Tibial artery (tissue), 4 donors: Measurements from ENCODE around the gene KCMF1.

Source experiments
- DNase-seq, 2 donors: peaks; one replicate each; pipeline ENCODE4 v3.0.0-alpha.2; 2019
- H3K27ac ChIP-seq, 2 donors: fragments of 200-600 bp; sonication (generic) in 1 of 2; 1 replicate in 1 of 2; 2 replicates in 1 of 2; pipeline ENCODE4 v1.5.1; 2018 to 2019; ENCODE audit warnings: mild to moderate bottlenecking in 1 of 2
- H3K27me3 ChIP-seq, 2 donors: fragments of 200-600 bp; sonication (generic) in 1 of 2; one replicate each; pipeline versions ENCODE4 v1.5.1 to v1.6.0; 2016 to 2019
- H3K36me3 ChIP-seq, 3 donors: fragments of 200-600 bp; sonication (generic) in 2 of 3; one replicate each; pipeline ENCODE4 v1.5.1; 2016 to 2019; ENCODE audit warnings: mild to moderate bottlenecking in 2 of 3
- H3K4me1 ChIP-seq, 4 donors: fragments of 200-600 bp; sonication (generic) in 2 of 4; 1 replicate in 3 of 4; 2 replicates in 1 of 4; pipeline ENCODE4 v1.5.1; 2016 to 2019
- H3K4me3 ChIP-seq, 2 donors: fragments of 200-600 bp; sonication (generic) in 1 of 2; 1 replicate in 1 of 2; 2 replicates in 1 of 2; pipeline ENCODE4 v1.5.1; 2018 to 2019; ENCODE audit warnings: mild to moderate bottlenecking in 2 of 2
- H3K9me3 ChIP-seq, 3 donors: fragments of 200-600 bp; sonication (generic) in 1 of 3; one replicate each; pipeline ENCODE4 v1.5.1; 2016 to 2019
- intact Hi-C: fragments of 100-400 bp; cut with DNase I; formaldehyde crosslinking; loops from one replicate; pipeline ENCODE4 v1.15.0; 2023; ENCODE audit warnings: low total_unique reads
- TF ChIP-seq, protein P1 (sequence below), 2 experiments: fragments of 200-600 bp in 1 of 2; fragments of 450-650 bp in 1 of 2; IDR thresholded peaks; one replicate each; pipeline ENCODE4 v1.5.1; 2017 to 2019; ENCODE audit warnings: antibody characterized with exemption in 2 of 2, mild to moderate bottlenecking in 1 of 2, moderate library complexity in 1 of 2

KCMF1 gene

DNA sequence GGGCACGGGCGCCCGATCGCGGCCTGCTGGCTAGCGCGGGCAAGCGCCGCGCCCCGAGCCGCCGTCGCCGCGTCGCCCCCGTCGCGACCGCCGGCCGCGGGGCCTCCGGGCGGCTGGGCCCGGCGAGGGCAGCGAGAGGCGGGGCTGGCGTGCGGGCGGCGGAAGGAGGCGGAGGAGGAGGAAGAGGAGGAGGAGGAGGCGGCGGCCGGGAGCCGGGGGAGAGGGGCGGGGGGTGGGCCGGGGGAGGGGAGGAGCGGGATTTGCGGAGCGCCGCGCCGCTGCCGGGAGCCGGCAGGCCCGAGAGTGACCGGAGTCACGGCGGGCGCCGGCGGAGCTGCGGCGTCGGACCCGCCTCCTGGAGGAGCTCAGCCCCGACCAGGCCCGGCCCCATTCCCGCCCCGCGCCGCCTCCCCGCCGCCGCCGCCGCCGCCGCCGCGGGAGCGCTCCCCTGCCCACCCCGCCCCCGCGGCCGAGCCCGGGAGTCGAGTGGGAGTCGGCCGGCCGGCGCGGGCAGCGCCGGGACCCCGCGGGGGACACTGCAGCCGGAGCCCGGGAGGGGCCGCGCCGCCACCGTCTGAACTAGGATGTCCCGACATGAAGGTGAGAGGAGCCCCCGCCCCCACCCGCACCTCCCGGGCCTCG is at the start of gene KCMF1:
Gene KCMF1 (plus strand): TSS at position 294 of the 642 bp plus-strand sequence. CDS start 291 bp downstream, at position 585.
- peak within 1 kb of the TSS; percentile 95 to 96 for H3K27ac ChIP-seq
- peaks cover 0 to 52% (median 32%) of the 10 kb centered on the region in 4 donors for H3K4me1 ChIP-seq
- DNase-seq: peak; percentile 74 to 86
- H3K36me3 ChIP-seq: peaks cover 0 to 4% (median 3%) of the 10 kb centered on the region in 3 donors
- TF ChIP-seq, protein P1, sequence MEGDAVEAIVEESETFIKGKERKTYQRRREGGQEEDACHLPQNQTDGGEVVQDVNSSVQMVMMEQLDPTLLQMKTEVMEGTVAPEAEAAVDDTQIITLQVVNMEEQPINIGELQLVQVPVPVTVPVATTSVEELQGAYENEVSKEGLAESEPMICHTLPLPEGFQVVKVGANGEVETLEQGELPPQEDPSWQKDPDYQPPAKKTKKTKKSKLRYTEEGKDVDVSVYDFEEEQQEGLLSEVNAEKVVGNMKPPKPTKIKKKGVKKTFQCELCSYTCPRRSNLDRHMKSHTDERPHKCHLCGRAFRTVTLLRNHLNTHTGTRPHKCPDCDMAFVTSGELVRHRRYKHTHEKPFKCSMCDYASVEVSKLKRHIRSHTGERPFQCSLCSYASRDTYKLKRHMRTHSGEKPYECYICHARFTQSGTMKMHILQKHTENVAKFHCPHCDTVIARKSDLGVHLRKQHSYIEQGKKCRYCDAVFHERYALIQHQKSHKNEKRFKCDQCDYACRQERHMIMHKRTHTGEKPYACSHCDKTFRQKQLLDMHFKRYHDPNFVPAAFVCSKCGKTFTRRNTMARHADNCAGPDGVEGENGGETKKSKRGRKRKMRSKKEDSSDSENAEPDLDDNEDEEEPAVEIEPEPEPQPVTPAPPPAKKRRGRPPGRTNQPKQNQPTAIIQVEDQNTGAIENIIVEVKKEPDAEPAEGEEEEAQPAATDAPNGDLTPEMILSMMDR (IDR thresholded peaks at IDR 0.05): no peak
- H3K9me3 ChIP-seq: no peaks in the 10 kb centered on the region
- intact Hi-C loops: loop anchor here (10.0 kb wide), 1 partner anchor 164 kb away; the partner anchor contains the start of gene TCF7L1
- H3K4me3 ChIP-seq: peak within 1 kb of the TSS; percentile 75 to 85
- no peaks in the 10 kb centered on the region for H3K27me3 ChIP-seq

DNA sequence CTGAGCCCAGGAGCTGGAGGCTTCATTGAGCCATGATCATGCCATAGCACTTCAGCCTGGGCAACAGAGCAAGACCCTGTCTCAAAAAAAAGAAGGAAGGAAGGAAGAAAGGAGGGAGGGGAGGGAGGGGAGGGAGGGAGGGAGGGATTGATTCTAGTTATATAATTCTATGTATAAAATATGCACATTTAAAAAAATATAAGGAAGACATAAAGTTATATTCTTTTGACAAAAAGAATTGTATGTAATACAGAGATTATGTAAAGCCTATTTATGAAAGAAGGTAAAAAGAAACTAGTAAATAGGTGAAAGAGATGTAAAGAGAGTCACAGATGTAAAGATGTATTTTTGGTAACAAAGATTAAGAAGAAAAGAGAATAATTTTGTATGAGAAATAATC is 48.0 kb upstream of the KCMF1 start:
- H3K9me3 ChIP-seq: no peaks in the 10 kb centered on the region
- H3K4me3 ChIP-seq: no peak overlapping the region
- H3K4me1 ChIP-seq: peaks cover 0 to 33% (median 16%) of the 10 kb centered on the region in 4 donors
- TF ChIP-seq, protein P1 (IDR thresholded peaks at IDR 0.05): no peak
- H3K27ac ChIP-seq: no peak overlapping the region
- DNase-seq: no peak
- no peaks in the 10 kb centered on the region for H3K36me3 ChIP-seq
- H3K27me3 ChIP-seq: no peaks in the 10 kb centered on the region
- intact Hi-C loops: no loop called here

DNA sequence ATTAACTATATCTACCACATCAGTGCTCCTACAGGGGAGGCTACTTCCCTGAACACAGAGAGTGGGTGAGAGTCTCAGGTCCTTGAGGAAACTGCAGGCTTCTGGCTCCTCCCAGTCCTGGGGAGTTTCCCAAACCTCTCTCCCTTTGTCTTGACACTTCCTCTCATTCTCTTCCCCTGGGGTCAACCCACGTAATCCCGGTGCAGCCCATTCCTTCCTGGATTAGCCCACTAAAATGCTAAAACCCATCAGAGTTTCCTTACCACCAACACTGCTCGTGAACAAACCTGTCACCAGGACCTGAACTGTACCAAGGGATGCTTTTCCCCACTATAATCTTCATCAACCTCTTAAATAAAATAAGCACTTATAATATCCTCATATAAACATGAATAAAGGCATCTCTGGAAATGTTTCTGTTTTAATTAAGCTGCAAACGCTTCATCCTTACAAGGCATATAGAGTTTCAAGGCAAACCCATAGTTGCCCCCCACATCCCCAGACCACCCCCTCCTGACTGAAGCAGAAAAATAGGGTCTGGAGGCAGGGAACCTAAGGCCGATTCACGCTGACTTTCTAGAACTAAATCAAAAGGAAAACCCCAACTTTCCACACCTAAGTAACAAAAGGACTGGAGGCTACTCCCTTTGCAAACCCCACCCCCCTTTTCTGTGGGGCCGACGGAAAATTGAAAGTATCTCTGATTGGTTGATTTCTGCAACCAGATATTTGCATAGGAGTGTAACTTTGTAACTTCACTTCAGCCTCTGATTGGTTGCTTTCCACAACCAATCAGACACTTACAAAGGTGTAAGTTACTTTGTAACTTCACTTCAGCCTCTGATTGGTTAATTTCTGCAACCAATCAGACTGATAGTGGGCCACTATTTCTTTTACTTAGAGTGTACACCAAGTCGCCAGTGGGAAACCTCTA is 46.5 kb upstream of the KCMF1 start:
- H3K27ac ChIP-seq: no peak overlapping the region
- H3K36me3 ChIP-seq: no peaks in the 10 kb centered on the region
- TF ChIP-seq, protein P1 (IDR thresholded peaks at IDR 0.05): no peak
- intact Hi-C loops: no loop called here
- H3K4me3 ChIP-seq: no peak overlapping the region
- peak in 1 of 2 donors; percentile 34 for DNase-seq
- H3K9me3 ChIP-seq: no peaks in the 10 kb centered on the region
- no peaks in the 10 kb centered on the region for H3K27me3 ChIP-seq
- peaks cover 0 to 32% (median 16%) of the 10 kb centered on the region in 4 donors for H3K4me1 ChIP-seq

DNA sequence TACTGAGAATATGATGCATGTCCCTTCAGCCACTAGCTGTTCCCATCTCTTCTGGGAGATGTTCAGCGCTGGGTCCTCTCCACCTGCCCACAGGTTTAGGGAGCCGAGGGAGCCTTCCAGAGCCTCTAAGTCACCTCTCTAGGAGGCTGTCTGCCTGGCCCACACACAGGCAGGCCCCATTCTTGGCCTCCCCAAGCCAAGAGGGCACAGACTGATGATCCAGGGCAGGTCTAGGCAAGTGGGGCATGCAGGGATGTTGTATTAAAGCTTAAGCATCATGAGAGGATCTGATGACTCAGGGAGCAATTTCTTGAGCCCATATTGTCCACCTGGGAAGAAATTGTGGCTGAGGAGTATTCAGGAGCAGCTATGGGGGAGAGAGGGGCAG is 45.6 kb upstream of the KCMF1 start:
- intact Hi-C loops: no loop called here
- peak in 1 of 2 donors; percentile 50 for DNase-seq

DNA sequence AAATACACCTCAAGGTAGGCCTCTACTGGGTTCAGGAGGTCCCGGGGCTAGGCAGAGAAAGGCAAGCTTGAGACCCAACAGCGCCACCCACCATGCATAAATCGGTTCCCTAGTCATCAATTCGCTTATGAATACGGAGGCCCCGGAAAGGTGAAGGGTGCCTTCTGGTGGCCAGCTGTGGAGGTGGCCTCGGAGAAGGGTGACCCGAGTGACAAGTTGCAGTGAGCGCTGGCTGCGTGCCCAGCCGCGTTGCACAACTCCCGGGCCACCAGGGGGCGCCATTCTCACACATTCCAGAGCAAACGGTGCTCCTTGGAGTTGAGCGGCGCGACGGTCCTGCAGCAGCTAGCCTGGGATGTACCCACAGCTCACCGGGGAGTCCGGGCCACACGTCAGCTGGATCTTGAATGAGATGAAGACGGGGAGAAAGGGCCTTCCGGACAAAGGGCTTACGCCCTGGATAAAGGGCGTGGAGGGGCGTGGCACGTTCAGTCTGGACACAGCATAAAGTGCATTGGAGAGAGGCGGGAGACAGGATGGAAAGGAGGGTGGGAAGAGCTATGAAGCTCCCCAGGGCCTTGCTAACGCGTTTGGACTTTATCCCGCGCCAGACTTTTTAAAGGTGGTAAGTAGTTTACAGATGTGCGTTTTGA is 45.1 kb upstream of the KCMF1 start:
- intact Hi-C loops: no loop called here
- Histone ChIP-seq H3K27me3 (no peaks in the 10 kb centered on the region), H3K27ac (no peak overlapping the region), H3K9me3 (no peaks in the 10 kb centered on the region), H3K4me1 (peaks cover 0 to 23% (median 13%) of the 10 kb centered on the region in 4 donors), H3K4me3 (peak overlapping the region; percentile 38 to 48), H3K36me3 (no peaks in the 10 kb centered on the region)
- peak; percentile 96 to 97 for DNase-seq
- TF ChIP-seq, protein P1 (IDR thresholded peaks at IDR 0.05): peak; percentile 84 to 94

More for the DNA sequence above, 45.6 kb upstream of the KCMF1 start:
- Histone ChIP-seq H3K4me1 (peaks cover 0 to 24% (median 15%) of the 10 kb centered on the region in 4 donors), H3K36me3 (no peaks in the 10 kb centered on the region), H3K27me3 (no peaks in the 10 kb centered on the region), H3K4me3 (no peak overlapping the region), H3K9me3 (no peaks in the 10 kb centered on the region), H3K27ac (no peak overlapping the region)
- TF ChIP-seq, protein P1 (IDR thresholded peaks at IDR 0.05): no peak
